ENCODE results near the gene PCP4L1.

Gene PCP4L1

DNA sequence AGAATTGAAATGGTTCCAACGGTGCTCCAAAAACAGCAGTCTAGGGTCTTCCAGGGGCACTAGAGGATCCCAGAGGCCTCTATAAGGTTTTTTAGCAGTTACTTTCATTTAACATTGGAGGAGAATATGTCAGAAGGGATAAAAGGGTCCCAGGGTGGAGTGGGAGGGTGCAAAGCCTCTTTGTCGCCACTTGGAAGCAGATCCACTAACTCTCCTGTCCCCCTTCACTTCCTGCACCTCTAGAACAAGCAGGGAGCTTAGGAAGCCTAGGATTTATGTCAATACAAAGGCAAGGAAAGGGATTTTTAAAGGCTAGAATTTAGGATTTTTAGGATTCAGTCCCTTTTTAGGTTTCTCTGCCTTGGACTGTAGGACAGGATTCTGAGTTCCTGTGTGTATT lies 8.3 kb downstream of the PCP4L1 start:
- DNase-seq (ENCODE audit: low read depth in 3 of 3) = no peak

DNA sequence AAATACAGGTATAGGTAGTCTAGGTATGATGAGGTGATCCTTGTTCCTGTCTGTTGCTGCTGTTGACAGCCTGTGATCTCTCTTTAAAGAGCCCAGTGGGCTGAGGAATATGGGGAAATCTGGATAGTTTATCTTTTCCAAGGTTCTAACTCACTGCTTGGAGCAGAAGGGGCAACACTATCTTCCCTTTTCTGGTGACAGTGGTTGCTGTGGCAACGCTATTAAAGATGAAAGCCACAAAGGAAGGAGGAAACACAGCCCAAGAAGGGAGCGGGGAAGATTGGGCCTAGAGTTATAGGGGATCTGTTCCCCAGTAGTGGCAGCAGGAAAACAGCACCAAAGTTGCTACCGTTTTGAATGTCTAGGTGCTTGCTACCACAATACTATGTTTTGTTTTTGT lies 8.8 kb downstream of the PCP4L1 start:
- no peak for DNase-seq (ENCODE audit: low read depth in 3 of 3)

DNA sequence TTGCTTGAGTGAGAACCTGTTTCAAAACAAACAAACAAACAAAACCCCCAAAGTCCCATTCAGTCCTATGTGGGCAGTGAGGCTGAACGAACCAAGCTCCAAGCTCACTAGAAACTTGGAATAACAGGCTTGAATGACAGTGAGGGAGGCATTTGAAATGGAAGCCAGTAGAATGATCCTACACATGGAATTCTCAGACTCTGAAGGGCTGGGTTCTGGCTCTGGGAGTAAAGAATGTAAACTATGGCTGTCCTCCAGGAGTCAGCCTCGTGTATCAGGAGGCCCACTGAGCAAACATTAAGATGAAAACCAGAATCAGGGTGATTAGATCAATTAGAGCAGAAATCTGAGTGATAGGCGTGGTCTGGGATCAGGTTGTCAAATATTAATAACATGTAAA lies 14.9 kb downstream of the PCP4L1 start:
- no peak for DNase-seq (ENCODE audit: low read depth in 3 of 3)

DNA sequence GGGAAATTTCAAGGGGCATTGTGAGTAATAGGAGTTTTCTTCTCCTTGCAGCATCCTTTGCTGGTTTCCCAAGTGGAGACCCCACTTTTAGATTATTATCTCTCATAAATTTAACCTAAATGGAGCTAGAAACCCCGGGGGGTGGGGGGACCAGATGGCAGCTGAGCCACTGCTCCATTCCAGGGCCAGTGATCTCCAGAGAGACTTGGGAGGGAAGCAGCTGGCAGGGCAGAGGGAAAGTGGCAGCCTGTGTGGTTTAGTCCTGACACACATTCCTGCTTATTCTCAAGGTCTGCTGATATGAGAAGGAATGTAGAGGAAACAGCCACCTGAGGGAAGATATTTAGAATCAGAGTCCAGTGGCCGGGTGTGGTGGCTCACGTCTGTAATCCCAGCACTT lies 16.3 kb downstream of the PCP4L1 start:
- no peak for DNase-seq (ENCODE audit: low read depth in 3 of 3)

DNA sequence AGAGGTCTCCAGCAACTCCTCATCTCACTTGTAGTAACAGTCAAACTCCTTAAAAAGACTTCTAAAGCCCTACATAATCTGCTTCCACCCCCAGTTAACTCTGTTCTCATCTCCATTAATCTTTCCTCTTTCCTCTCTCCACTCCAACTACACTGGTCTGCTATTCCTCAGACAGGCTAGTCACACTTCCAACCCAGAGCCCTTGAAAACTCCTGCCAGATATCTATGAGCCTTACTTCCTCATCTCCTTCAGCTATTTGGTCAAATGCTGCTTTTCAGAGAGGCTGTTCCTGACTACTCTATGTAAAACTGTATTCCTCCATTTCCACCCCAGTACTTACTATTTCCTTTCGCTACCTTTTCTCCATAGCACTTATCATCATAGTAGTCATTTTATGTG lies 24.4 kb downstream of the PCP4L1 start:
- DNase-seq (ENCODE audit: low read depth in 3 of 3) = no peak

DNA sequence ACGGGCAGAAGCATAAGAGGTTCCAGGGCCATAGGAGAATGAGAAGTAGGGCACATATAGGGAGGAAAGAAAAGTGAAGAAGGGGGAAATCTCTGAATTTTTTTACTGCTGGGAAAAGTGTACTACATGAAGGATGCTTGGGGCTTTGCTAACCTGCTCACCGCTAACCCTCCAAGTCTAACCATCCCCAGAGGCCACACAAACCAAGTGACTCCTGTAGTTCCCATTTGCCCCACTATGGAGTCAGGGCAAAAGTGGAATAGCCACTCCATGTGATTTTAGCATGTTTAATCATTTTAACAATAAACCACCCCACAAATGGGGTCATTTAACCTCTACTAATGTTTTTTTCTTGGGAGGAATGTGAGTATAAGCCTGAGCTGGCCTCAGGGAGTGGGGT lies 26.6 kb downstream of the PCP4L1 start:
- DNase-seq (ENCODE audit: low read depth in 3 of 3) = no peak

DNA sequence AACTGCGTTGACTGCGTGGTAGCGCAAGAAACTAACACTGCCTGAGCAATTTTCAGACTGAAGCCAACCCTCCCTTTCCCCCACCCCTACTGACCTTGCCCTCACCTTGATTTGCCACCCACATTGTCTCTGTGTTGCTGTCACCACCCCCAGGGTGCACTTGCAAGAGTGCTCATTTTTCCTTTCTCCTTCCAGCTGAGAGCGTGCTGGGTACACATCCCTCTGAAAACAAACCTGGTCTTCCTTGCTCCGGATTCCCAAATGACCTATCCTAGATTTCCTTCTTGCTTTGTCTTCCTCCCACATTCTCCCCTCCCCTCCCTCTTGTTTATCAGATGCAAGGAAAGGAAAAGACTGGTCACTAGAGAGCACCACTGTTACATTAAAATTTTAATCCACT lies 27.0 kb downstream of the PCP4L1 start:
- no peak for DNase-seq (ENCODE audit: low read depth in 3 of 3)

DNA sequence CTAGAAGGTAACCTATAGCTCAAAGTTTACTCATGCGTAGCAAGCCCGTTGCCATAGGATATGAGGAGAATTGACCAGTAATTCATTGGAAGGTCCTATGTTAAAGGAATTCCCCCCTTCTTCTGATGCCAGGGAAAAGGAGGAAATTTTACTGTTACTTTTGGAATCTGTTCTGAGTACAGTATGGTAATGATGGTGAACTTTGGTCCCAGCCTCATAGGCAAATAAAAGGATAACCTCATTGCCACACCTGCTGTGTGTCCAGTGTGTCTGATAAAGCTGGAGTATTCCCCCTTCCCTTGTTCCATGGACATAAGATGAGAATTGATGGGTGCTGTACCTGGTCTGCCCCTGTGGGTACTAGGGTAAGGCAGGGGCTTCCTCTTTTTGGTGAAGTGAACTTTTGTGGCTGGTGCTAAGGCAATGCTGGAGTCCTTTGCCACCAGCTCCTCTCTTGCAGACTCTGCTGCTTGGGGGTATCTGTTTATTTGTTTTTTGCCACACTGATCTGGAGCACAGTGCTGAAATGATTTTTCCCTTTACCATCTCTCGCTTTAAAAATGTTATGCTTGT lies 29.0 kb downstream of the PCP4L1 start:
- DNase-seq (ENCODE audit: low read depth in 3 of 3) = no peak

DNA sequence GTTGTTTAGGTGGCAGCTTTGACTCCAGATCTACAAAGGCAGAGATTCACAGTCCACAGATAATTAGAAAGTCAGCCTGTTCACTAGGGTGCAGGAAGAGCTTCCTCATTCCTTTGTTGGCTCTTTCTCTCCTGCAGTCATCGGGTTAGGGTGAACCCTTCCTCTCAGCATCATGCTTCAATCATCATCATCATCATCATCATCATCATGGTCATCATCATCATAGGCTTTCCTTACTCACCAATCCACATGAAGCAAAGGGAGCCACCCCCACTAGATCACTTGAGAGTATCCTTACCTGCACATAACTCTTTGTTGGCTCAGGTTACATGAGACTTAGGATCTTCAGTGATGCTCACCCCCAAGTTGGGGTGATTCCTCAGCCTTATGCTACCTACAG lies 32.2 kb downstream of the PCP4L1 start:
- DNase-seq (ENCODE audit: low read depth in 3 of 3) = no peak

DNA sequence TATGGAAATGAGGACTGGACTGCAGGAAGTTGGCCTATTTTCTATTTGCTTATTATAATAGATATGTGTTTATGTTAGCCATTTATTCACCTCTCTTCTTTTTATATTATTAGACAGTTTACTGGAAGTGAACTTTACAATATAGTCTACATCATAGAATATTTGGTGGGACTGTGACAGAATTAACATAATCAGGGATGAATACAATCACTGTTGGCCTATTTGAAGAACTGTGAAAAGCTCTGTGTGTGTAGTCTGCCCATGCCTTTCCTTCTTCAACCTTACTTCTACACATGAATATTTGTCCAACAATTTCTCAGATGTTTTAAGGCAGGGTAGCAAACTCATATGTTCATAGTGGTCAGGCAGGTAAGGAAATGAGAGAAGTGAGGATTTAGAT lies 38.9 kb downstream of the PCP4L1 start:
- DNase-seq (ENCODE audit: low read depth in 3 of 3) = no peak

DNA sequence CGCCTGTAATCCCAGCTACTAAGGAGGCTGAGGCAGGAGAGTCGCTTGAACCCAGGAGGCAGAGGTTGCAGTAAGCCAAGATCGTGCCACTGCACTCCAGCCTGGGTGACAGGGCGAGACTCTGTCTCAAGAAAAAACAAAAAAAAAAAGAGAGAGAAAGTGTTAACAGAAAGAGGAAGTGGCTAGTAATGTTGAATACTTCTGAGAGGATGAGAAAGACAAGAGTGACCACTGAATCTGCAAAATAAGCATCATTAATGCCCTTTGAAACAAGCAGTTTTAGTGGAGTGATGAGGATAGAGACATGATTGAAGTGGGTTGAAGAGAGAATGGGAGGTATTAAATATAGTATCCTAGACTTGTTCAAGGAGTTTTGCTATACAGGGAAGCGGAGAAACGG lies 39.6 kb downstream of the PCP4L1 start:
- no peak for DNase-seq (ENCODE audit: low read depth in 3 of 3)

DNA sequence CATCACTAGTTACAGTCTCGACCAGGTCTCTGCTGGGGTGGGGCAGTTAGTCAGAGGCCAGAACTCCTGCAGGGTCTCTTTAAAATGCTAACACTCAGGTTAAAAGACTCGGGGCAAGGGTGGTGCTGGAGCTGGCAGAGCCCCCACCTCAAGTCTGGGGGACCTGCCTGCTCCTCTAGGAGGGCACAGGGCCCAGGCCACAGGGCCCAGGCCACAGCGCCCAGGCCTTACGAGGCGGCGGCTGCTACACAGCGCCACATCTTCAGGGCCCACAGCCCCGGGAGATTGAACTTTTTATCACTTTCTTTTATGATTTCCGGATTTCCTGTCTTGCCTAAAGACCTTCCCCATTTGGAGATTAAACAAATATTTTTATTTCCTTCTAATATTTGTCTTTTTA lies 40.8 kb downstream of the PCP4L1 start:
- DNase-seq (ENCODE audit: low read depth in 3 of 3) = no peak

DNA sequence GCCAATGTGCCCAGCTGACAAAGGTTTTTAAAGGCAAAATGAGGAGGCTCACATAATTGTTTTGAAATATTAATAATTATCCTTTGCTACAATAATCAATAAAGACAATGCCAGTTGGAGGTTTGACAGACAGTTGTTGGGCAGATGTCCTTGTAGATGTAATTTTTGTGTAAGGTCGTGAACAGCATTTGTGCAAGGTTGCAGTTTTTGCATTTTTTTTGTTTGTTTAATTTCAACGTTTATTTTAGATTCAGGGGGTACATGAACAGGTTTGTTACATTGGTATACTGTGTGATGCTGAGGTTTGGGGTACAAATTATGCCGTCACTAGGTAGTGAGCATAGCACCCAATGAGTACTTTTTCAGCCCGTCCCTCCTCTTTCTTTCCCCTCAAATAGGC lies 41.9 kb downstream of the PCP4L1 start:
- DNase-seq (ENCODE audit: low read depth in 3 of 3) = no peak

DNA sequence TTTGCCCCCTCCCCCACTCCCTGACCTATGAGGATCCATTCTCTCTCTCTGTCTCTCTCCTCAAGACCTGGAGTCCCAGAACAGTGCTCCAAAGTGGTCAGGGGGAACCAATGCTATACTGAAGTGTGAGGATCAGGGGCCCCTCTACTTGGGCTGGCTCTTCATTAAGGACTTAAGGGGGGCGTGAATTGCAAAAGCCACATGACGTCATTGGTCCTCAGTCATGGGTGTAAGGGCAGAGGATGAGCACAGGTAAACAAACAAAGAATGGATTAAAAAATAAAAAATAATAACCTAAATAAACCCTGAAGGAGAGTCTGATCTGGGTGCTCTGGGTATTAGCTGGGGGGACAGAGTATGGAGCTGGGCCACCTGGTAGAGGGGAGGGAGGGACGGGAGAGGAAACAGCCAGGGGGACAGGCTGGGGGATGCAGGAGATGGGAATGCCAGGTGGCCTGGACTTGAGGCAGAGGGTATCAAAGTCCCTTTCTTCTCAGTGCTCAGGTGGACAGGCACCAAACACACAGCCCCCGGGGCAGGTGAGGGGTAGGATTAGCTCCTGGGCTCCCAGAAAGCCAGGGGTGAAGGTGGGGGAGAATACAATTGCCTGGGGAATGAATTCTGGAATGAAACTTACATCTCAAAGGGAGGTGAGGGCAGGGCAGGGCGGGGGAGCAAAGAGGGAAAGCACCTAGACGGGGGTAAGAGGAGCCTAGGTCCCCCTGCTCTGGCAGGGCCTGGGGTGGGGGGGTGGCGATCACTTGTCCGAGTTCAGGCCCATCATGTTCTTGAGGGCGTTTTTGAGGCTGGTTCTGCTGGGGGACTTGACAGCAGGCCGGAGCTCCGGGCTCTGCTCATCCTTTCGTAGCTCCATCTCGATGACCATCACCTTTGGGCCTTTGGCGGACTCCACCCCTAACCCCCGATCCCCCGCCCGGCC lies 46.7 kb downstream of the PCP4L1 start:
- no peak for DNase-seq (ENCODE audit: low read depth in 3 of 3)

DNA sequence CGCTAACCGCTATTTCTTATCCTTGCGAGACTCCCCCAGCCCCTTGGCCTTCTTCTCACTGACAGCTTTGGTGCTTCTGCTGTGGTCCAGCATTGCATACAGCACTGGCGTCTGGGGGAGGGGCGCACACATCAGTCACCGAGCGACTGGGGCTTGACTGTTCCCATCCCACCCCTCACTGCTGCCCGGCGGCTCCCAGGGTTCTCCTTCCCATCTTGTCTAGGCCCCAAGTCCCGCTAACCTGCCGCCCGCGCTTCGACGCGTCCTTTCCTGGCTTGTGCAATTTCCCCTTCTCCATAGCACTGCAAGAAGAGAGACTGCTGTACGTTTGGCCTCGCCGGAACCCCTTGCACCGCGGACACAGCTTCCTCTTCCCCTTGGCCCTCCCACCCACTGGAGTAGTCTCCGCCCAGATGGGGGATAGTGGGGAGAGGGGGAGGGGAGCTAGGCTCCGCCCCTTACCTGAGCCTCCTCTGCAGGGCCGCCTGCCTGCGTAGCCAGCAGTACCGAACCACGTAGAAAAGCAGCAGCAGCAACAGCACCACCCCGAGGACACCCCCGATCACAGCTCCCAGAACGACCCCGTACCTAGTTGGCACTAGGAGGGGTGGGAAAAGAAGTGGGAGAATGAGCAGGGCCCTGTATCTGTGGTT lies 47.4 kb downstream of the PCP4L1 start:
- peak; percentile 44 to 82 (median 71) for DNase-seq (ENCODE audit: low read depth in 3 of 3)

DNA sequence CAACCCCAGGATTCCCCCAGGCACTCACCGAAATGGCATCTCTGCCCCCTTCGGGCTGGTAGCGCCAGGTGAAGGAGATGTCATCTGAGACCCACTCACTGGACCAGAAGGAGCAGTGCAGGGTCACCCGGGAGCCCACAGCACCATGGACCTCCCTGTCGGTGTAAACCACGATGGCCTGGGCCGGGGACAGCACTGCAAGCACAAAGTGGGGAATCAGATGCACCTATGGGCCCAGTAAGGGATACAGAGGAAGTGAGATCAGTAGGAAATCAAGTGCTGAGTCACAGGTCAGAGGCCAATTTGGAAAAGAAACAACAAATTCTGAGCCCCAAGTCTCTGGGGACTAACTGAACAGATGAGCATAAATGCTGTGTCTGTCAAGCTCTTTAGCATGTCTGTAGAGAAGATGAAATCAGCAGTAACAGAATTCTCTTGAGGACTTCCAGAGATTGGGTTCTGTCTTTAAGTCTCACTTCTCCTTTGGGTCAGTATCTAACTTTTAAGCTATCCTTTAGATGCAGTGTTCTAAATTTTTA lies 48.8 kb downstream of the PCP4L1 start:
- DNase-seq (ENCODE audit: low read depth in 3 of 3) = no peak

DNA sequence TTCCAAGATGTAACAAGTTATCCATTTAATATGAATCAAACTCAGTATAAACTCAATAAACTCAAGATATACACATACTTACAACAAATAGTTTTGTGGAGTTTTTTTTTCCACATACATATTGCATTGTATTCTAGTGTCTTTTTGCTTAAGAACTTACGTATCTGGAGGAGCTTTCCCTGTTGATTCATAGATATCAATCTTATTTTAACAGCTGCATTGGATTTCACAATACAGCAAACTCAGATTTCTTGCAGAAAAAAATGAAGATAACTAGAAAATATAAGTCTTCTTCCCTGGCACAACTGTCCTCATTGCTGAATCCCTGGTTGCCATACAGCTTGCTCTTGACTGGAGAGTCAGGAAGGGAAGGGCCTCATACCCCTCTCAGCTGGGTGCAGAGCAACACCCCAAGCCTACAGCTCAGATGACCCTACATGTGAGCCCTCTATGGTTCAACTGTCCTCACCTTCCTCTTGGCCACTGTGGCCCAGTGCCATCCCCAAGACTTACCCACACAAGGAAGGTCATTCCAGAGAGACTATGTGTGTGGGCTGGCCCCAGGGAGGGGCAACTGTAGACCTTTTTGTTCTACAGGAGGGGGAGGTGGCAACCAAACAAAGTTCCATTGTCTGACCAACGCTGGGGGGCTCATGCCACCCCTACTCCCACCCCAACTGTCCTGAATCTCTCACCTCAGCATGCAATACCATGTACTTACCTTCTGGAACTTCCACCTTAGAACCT lies 49.5 kb downstream of the PCP4L1 start:
- no peak for DNase-seq (ENCODE audit: low read depth in 3 of 3)

DNA sequence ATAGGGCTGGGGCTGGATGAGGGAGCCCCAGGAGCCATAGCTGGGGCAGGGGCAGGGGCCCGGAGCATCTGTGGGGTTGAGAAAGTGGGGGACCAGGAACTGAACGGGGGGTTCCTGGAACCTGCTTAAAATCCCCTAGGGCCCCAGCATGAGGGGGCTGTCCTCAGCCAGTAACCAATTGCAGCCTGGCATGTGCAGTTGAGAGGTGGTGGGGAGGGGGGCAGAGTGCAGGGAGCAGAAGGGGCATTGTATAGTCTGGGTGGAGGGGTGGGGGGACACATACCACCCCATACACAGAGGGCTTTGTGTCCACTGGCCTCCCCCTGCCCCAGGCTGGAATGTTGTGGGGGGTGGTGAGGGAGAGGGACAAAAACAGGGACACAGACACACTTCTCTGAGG lies 51.3 kb downstream of the PCP4L1 start, which contains the start of gene MPZ:
MPZ (minus strand) TSS at position 101 of the 400 bp plus-strand sequence; CDS start at position 38, 63 bp downstream.
- no peak for DNase-seq (ENCODE audit: low read depth in 3 of 3)

DNA sequence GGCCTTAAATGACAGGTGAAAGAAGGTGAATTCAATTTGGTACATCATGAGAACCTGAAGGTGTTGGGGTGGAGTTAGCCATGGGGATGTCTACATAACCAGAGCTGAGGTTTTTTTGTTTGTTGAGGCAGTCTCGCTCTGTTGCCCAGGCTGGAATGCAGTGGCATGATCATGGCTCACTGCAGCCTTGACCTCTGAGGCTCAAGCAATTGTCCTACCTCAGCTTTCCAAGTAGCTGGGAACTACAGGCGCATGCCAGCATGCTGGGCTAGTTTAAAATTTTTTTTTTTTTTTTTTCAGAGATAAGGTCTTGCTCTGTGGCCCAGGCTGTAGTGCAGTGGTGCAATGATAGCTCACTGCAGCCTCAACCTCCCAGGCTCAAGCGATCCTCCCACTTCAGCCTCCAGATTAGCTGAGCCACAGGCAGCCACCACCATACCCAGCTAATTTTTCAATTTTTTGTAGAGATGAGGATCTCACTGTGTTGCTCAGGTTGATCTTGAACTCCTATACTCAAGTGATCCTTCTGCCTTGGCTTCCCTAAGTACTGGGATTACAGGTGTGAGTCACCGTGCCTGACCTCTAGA lies 53.1 kb downstream of the PCP4L1 start:
- no peak for DNase-seq (ENCODE audit: low read depth in 3 of 3)

DNA sequence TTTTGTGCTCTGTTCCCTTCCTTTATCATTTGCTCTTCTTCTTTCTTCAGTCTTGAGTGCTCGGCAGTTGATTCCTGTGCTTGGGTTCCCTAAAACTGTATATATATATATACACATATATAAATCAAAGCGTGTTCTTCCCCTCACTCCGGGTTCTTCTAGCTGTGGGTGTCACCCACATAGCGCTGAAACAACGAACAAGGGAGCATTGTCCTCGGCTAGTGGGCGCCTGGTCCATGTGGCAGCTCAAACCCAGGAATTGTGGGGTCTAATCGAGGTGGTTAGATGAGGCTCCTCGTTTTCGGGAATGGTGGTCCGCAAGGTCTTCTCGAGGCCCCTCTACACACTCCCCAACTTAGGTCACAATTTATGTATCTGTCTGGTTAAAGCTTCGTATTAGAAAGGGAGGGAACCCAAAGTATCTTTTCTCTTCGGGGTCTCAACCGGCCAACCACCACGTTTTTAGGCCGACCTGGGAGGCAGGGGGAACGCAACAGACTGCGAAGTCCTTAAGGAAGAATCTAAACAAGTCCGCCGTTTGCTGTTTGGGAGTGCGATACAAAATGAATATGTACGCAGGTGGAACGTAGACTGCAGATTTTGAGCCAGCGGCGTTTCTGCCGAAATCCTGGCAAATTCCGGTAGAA lies 55.1 kb downstream of the PCP4L1 start:
- DNase-seq (ENCODE audit: low read depth in 3 of 3) = no peak

Data from stimulated activated CD4-positive, alpha-beta T cell treated with anti-CD3 and anti-CD28 coated beads, TNF-alpha, amount 100 ng/mL, for 48 hours (primary cell).